ENCODE data around the gene HERC5.

- no peak for TF ChIP-seq CTCF (IDR thresholded peaks at IDR 0.05; ENCODE audit: insufficient read depth, low read length)
- TF ChIP-seq REST (IDR thresholded peaks at IDR 0.05; ENCODE audit: insufficient replicate concordance, low read depth), result no peak
- no peak for TF ChIP-seq POLR2AphosphoS5 (IDR thresholded peaks at IDR 0.05; ENCODE audit: low read depth)
Measured at GRCh38 chr4:88415982-88416381, 40.9 kb upstream of the HERC5 start.
